Activated CD8-positive, alpha-beta T cell treated with anti-CD3 and anti-CD28 coated beads, Interleukin-2, amount 10 ng/mL, durations not matched to agents 7 days and 5 days (primary cell): ENCODE results near the gene SLIT1. TPM values are rescaled to one million over a fixed set of nuclear protein-coding genes. Genes with fewer than 3 reads are reported as not detected.

Source experiments
- ATAC-seq: fragments of 150-1000 bp; cut with Tn5 transposase; one replicate; pipeline ENCODE4 v1.10.0; 2021; ENCODE audit warnings: moderate library complexity
- CTCF ChIA-PET: fragments of 350-600 bp; sonication (Branson Sonifier 250); formaldehyde crosslinking; loops from one replicate; lab custom pipeline; 2021; ENCODE audit warnings: antibody characterized with exemption; lab: Charles Lee
- POLR2A ChIA-PET: fragments of 350-600 bp; sonication (Branson Sonifier 250); formaldehyde crosslinking; loops from one replicate; lab custom pipeline; 2021; ENCODE audit warnings: antibody characterized with exemption; lab: Charles Lee
- DNase-seq: peaks from one replicate; pipeline ENCODE4 v3.0.0-alpha.2; 2020
- H3K27ac Mint-ChIP-seq: one replicate; pipeline ENCODE4 v1.8.0; 2021; ENCODE audit warnings: mild to moderate bottlenecking, mixed read lengths
- H3K27me3 Mint-ChIP-seq: one replicate; pipeline ENCODE4 v1.8.0; 2021; ENCODE audit warnings: low read depth, mixed read lengths
- H3K36me3 Mint-ChIP-seq: one replicate; pipeline ENCODE4 v1.8.0; 2021; ENCODE audit warnings: low read depth, mixed read lengths
- H3K4me1 Mint-ChIP-seq: one replicate; pipeline ENCODE4 v1.8.0; 2021; ENCODE audit warnings: low read depth, mixed read lengths
- H3K4me3 Mint-ChIP-seq: one replicate; pipeline ENCODE4 v1.8.0; 2021; ENCODE audit warnings: mild to moderate bottlenecking, mixed read lengths
- H3K9me3 Mint-ChIP-seq: one replicate; pipeline ENCODE4 v1.8.0; 2022; ENCODE audit warnings: mixed read lengths; ENCODE audit not compliant: insufficient read depth
- total RNA-seq, 2 experiments: library from RNA; stranded (reverse); gene quantifications; one replicate each; pipeline ENCODE4 v1.2.3, GENCODE V29; 2021

SLIT1 gene
- total RNA-seq, 2 experiments from 2014 or later, result 0.70 to 0.71 TPM

DNA sequence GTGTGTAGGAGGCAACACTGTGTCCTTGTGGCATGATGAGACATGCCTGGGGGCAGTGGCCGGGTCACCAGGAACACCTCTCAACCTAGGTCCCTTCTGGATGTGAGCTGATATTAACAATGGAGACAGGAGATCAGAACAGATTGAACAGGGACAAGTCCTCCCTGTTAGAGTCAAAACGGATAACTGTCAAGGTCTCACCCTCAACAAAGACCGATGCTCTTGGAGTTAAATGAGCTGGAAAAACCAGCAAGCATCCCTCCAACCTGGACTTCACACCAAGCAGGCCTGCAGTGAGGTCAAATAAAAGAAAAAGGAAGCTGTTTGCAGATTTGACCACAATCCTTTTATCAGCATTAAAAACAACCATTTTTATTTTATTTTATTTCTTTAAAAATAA lies 49.0 kb downstream of the SLIT1 start:
- no peak for ATAC-seq
- Mint-ChIP-seq H3K36me3 (no peaks in the 10 kb centered on the region), H3K27ac (no peak overlapping the region), H3K9me3 (no peaks in the 10 kb centered on the region), H3K4me1 (no peaks in the 10 kb centered on the region), H3K4me3 (no peak overlapping the region), H3K27me3 (peaks cover 3% of the 10 kb centered on the region)
- ChIA-PET POLR2A (no interaction called here), CTCF (interaction anchor here (0.9 to 1.6 kb wide), 5 partner anchors 60 to 99 kb away, joined by 3 to 7 read pairs (median 4); no protein-coding TSS in a partner anchor)
- DNase-seq, result no peak

DNA sequence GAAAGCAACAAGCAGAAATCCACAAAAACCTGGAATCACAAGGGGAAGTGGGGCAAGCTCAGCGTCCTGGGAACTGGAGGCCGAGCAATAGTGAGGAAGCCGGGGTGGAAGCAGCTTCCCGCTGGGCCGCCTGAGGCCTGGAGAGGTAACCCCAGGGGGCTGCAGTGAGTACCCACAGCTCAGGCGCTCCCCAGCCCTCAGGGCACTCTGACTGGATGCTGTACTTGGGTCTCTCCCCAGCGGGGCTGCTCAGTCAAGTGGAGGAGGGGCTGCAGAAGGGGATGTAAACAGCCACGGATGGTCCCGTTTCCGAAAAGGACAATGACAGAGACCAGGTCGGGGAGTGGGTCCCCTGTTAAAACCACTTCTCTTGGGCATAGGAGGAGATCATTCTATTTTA lies 50.3 kb downstream of the SLIT1 start:
- H3K27ac Mint-ChIP-seq, result no peak overlapping the region
- H3K4me3 Mint-ChIP-seq, result no peak overlapping the region
- CTCF ChIA-PET, result interaction anchor here (0.5 kb wide), 1 partner anchor 110 kb away, joined by 3 read pairs; no protein-coding TSS in a partner anchor
- no peak for DNase-seq
- H3K9me3 Mint-ChIP-seq, result no peaks in the 10 kb centered on the region
- peaks cover 3% of the 10 kb centered on the region for H3K27me3 Mint-ChIP-seq
- POLR2A ChIA-PET, result no interaction called here
- ATAC-seq, result no peak
- H3K36me3 Mint-ChIP-seq, result no peaks in the 10 kb centered on the region
- H3K4me1 Mint-ChIP-seq, result no peaks in the 10 kb centered on the region

DNA sequence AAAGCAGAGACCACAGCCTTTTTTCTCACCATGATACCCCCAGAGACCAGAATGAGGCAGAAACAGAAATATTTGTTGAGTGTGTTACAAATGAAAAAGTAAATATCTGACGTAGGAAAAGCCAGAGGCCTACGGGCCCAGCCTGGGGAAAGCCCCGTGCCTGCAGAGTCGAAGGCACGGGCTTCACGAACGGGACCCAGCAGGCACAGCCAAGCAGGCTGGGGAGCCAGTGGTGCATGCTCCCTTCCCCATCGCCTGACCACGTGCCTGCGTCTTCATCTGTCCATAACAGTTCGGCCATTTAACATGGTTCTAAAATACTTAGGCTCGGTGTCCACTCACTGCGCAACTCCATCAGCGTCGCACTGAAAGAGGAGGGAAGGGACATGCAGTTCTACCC lies 50.8 kb downstream of the SLIT1 start:
- no peak for DNase-seq
- no peaks in the 10 kb centered on the region for H3K9me3 Mint-ChIP-seq
- no peaks in the 10 kb centered on the region for H3K36me3 Mint-ChIP-seq
- H3K4me1 Mint-ChIP-seq, result no peaks in the 10 kb centered on the region
- no peak overlapping the region for H3K27ac Mint-ChIP-seq
- ChIA-PET CTCF (interaction anchor here (0.5 kb wide), 1 partner anchor 110 kb away, joined by 3 read pairs; no protein-coding TSS in a partner anchor), POLR2A (no interaction called here)
- no peak for ATAC-seq
- no peak overlapping the region for H3K4me3 Mint-ChIP-seq
- peaks cover 1% of the 10 kb centered on the region for H3K27me3 Mint-ChIP-seq

DNA sequence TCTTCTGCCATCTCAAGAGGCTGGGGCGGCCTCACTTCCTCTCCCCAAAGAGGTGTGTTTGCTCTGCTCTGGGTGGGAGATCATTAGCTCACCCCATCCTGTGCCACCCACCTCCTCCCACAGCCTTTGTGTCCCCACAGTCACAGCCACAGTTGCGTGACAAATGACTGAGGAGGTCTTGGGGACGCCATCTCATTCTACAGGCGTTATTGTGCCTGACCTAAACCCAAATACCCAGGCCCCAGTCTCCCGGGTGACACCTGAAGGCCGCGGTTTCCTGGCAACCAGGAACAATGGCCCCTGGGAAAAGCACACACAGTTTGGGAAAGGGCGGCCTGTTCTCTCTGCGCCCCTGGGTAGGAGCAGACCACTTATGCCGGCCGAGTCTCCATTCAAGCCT lies 51.6 kb downstream of the SLIT1 start:
- Mint-ChIP-seq H3K36me3 (no peaks in the 10 kb centered on the region), H3K27ac (no peak overlapping the region), H3K27me3 (no peaks in the 10 kb centered on the region), H3K4me3 (no peak overlapping the region), H3K4me1 (no peaks in the 10 kb centered on the region), H3K9me3 (no peaks in the 10 kb centered on the region)
- POLR2A ChIA-PET, result no interaction called here
- CTCF ChIA-PET, result no interaction called here
- DNase-seq (no peak), ATAC-seq (no peak)

DNA sequence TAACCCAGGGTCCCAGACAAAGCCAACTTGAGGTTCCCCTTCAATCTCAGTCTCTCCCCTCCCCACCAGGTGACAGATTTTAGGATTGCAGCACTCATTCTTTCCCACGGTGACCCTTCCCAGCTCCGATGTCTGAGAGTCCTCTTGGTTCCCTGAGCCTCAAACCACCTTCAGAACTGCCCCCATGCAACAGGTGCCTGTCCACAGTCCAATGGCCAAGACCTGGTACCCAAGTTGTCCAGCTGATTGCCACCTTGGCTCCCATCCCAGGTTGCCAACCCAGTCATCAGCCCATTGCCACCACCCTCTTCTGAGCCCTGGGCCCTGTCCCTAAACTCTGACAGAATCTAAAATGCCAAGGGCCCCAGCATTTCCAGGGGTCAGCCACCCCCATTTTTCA lies 53.5 kb downstream of the SLIT1 start:
- DNase-seq (no peak), ATAC-seq (no peak)
- H3K9me3 Mint-ChIP-seq, result no peaks in the 10 kb centered on the region
- no peaks in the 10 kb centered on the region for H3K36me3 Mint-ChIP-seq
- ChIA-PET CTCF (interaction anchor here (0.8 kb wide), 1 partner anchor 16 kb away, joined by 3 read pairs; no protein-coding TSS in a partner anchor), POLR2A (no interaction called here)
- H3K4me3 Mint-ChIP-seq, result no peak overlapping the region
- no peak overlapping the region for H3K27ac Mint-ChIP-seq
- no peaks in the 10 kb centered on the region for H3K4me1 Mint-ChIP-seq
- no peaks in the 10 kb centered on the region for H3K27me3 Mint-ChIP-seq

DNA sequence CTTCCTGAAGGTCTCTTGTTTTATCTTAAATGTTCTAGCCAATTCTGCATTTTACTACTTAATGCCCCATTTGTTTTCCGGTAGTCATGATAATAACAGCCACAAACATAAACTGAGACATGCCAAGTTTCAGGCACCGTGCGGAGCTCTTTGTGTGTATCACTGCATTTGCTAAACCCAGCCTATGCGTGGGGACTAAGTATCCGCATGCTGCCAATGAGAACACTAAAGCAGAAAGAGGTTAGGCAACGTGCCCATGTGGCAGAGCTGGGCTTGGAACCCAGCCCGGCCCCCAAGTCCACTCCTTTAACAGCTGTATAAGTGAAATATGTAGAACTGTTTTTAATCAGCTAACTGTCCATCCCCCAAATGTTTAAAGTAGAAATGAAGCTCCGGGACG lies 54.1 kb downstream of the SLIT1 start:
- Mint-ChIP-seq H3K4me3 (no peak overlapping the region), H3K36me3 (no peaks in the 10 kb centered on the region), H3K9me3 (no peaks in the 10 kb centered on the region), H3K4me1 (no peaks in the 10 kb centered on the region), H3K27ac (no peak overlapping the region), H3K27me3 (no peaks in the 10 kb centered on the region)
- POLR2A ChIA-PET, result no interaction called here
- CTCF ChIA-PET, result interaction anchor here (0.7 kb wide), 1 partner anchor 59 kb away, joined by 3 read pairs; no protein-coding TSS in a partner anchor
- ATAC-seq (no peak), DNase-seq (no peak)

DNA sequence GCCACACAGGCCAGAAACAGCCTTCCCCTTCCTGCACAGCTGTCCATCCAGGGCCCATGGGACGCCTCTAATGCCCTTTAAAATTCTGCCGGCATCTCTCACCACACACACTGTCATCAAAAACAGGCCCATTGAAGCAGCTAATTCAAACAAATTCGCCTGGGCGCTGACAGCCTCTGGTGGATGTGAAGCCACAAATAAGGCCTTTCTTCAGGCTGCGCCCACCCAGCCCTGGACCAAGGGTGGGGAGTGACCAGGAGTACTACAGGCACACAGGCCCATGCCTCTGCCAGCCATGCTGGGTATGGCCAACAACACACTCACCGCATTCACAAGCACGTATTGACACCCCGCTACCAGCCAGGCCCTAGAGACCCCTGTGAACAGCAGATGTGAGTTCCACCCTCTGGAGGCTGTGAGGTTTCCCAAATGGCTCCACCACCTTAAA lies 54.6 kb downstream of the SLIT1 start:
- Mint-ChIP-seq H3K27me3 (no peaks in the 10 kb centered on the region), H3K4me3 (no peak overlapping the region)
- CTCF ChIA-PET, result interaction anchor here (0.7 kb wide), 1 partner anchor 58 kb away, joined by 3 read pairs; no protein-coding TSS in a partner anchor

DNA sequence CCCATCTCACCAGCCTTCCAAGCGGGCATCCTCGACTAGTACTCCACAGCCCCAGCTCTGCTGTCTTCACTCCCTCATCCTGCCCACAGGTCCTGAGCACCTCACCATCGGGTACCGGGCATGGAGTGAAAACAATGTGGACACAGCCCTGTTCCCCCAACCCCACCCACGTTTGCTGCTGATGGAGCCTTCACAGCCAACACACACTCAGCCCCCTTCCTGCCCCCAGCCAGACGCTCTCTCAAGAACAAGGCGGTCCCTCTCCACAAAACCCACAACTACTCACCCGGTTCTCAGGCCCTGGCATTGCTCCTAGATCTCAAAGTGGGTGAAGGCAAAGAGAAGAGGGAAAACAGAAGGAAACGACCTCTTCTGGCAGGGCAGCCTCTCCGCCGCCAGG lies 56.1 kb downstream of the SLIT1 start:
- ChIA-PET POLR2A (interaction anchor here (1.1 kb wide), 1 partner anchor 8 kb away, joined by 3 read pairs; no protein-coding TSS in a partner anchor), CTCF (interaction anchor here (1.1 kb wide), 1 partner anchor 81 kb away, joined by 4 read pairs; no protein-coding TSS in a partner anchor)
- Mint-ChIP-seq H3K4me3 (no peak overlapping the region), H3K36me3 (no peaks in the 10 kb centered on the region), H3K27me3 (peaks cover 4% of the 10 kb centered on the region), H3K9me3 (no peaks in the 10 kb centered on the region), H3K27ac (no peak overlapping the region), H3K4me1 (no peaks in the 10 kb centered on the region)
- ATAC-seq (no peak), DNase-seq (no peak)

More for the DNA sequence above, 54.6 kb downstream of the SLIT1 start:
- no peak overlapping the region for H3K27ac Mint-ChIP-seq
- no peaks in the 10 kb centered on the region for H3K9me3 Mint-ChIP-seq
- no peaks in the 10 kb centered on the region for H3K36me3 Mint-ChIP-seq
- no peak for DNase-seq
- POLR2A ChIA-PET, result no interaction called here
- H3K4me1 Mint-ChIP-seq, result no peaks in the 10 kb centered on the region
- ATAC-seq, result no peak

DNA sequence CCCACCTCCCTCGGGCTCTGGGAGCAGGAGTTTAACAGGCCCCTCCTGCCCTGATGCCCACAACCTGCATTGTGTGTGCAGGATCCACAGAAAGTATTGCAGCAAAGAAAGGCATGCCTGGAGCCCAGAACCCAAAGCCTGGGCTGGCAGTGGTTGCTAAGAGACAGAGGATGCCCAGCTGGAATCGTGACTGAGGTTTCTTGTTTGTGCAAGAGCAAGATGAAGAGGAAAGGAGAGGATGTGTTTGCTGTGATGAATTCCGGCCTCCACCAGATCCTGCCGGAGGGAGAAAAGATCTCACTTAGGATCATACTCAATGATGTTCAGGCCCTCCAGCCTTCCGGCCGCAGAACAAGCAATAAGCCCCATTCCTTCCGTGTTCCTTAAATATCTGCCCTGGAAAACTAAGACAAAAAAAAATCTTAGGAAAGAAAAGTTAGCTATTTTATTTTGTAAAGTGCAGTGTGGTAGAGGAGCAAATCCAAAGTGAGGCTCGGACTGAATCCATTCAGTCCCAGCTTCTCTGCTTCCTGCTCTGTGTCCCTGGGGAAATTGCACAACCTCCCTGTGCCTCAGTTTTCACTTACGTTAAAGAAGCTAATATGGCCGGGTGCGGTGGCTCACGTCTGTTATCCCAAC lies 57.1 kb downstream of the SLIT1 start:
- no peak overlapping the region for H3K4me3 Mint-ChIP-seq
- no peaks in the 10 kb centered on the region for H3K4me1 Mint-ChIP-seq
- H3K27ac Mint-ChIP-seq, result no peak overlapping the region
- ATAC-seq, result no peak
- H3K36me3 Mint-ChIP-seq, result no peaks in the 10 kb centered on the region
- H3K9me3 Mint-ChIP-seq, result no peaks in the 10 kb centered on the region
- peaks cover 4% of the 10 kb centered on the region for H3K27me3 Mint-ChIP-seq
- CTCF ChIA-PET, result interaction anchor here (1.1 kb wide), 1 partner anchor 82 kb away, joined by 4 read pairs; no protein-coding TSS in a partner anchor
- POLR2A ChIA-PET, result interaction anchor here (1.1 kb wide), 1 partner anchor 10 kb away, joined by 3 read pairs; no protein-coding TSS in a partner anchor
- DNase-seq, result no peak

DNA sequence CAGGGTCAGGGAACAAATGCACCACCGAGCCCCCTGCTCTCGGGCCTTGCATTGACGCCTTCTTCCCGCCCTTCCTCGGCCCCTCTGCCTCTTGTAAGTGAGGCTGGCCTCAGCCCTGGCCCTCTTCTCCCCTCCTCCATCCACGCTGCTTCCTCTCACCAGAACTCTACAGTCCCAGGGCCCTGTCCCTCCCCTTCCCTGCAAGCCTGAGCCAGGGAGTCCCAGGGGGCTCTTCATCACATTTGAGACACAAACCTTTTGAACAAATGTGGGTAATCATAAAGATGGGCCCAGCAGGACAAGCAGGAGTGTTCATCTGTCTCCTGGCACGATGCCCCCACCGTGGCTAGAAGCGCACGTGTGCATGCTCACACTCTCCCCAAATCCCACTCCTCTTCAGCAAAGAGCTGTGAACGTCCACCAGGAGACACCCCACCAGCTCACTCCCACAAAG lies 57.7 kb downstream of the SLIT1 start:
- DNase-seq (no peak), ATAC-seq (no peak)
- Mint-ChIP-seq H3K27ac (no peak overlapping the region), H3K4me1 (no peaks in the 10 kb centered on the region), H3K36me3 (no peaks in the 10 kb centered on the region), H3K27me3 (peaks cover 4% of the 10 kb centered on the region), H3K4me3 (no peak overlapping the region), H3K9me3 (no peaks in the 10 kb centered on the region)
- ChIA-PET CTCF (no interaction called here), POLR2A (no interaction called here)

DNA sequence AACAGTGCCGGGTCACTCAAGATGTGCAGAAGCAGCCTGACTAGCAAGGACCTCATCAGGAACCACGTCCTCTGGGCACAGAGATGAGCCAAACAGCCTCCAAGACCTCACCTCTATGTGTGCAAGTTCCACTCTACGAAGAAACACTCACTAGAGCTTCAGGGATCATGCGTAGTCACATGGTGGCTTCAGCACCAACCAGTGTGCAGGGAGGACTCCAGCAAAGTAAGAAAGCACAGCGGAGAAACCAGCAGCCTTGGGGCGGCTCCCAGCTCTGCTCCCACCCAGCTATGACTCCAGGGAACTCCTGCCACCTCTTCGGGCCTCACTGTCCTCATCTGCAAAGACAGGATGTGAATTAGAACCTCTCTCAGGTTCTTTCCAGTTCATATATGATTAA lies 58.2 kb downstream of the SLIT1 start:
- no peaks in the 10 kb centered on the region for H3K36me3 Mint-ChIP-seq
- POLR2A ChIA-PET, result no interaction called here
- H3K27ac Mint-ChIP-seq, result no peak overlapping the region
- no peaks in the 10 kb centered on the region for H3K9me3 Mint-ChIP-seq
- H3K4me3 Mint-ChIP-seq, result no peak overlapping the region
- no peaks in the 10 kb centered on the region for H3K4me1 Mint-ChIP-seq
- no peak for DNase-seq
- CTCF ChIA-PET, result no interaction called here
- peaks cover 4% of the 10 kb centered on the region for H3K27me3 Mint-ChIP-seq
- no peak for ATAC-seq

DNA sequence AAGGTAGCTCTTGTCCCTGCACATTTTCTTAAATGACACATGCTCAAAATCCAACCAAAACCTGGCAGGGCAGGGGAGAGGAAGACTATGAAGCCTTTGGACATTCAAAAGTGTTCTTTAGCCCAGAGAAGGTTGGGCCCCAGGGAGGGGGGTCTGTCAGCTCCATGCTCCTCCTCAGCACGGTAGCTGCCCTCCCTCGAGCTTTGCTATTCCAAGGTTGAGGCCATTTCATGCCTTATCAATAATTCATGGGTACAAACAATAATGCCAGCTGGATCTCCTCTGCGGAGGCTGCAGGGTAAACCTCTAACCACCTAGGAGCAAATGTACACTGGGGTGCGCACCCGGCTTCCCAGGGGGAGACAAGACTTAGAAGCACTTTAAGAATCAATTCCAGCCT lies 61.5 kb downstream of the SLIT1 start:
- ATAC-seq (no peak), DNase-seq (no peak)
- H3K4me1 Mint-ChIP-seq, result no peaks in the 10 kb centered on the region
- H3K4me3 Mint-ChIP-seq, result no peak overlapping the region
- no peaks in the 10 kb centered on the region for H3K36me3 Mint-ChIP-seq
- ChIA-PET CTCF (interaction anchor here (1.6 to 1.7 kb wide), 2 partner anchors 51 to 86 kb away, joined by 4 to 5 read pairs; no protein-coding TSS in a partner anchor), POLR2A (interaction anchor here (0.7 kb wide), 1 partner anchor 158 kb away, joined by 3 read pairs; no protein-coding TSS in a partner anchor)
- H3K9me3 Mint-ChIP-seq, result no peaks in the 10 kb centered on the region
- H3K27me3 Mint-ChIP-seq, result peaks cover 9% of the 10 kb centered on the region
- H3K27ac Mint-ChIP-seq, result no peak overlapping the region
